Measurements from ENCODE around the gene MORN1. TPM values are rescaled to one million over a fixed set of nuclear protein-coding genes. Genes with fewer than 3 reads are reported as not detected.

Gene MORN1
- total and polyA plus RNA-seq, 9 of the 15 experiments (the other 6 are each of a cell fraction or from before 2014, with no cell fraction given): 0.24 to 9.3 (median 4.2) TPM

- H3K9ac ChIP-seq (ENCODE audit: insufficient read depth in 1 of 2, low read depth in 2 of 2, low read length in 2 of 2): no peak overlapping the region
- in situ Hi-C loops (cut with MboI): no loop called here
- POLR2A ChIA-PET: interaction anchor here (0.7 kb wide), 1 partner anchor 322 kb away, joined by 3 read pairs; no protein-coding TSS in a partner anchor
Observed at GRCh38 chr1:2334366-2334765, 57.0 kb downstream of the MORN1 start.

More at GRCh38 chr1:2334366-2334765, 57.0 kb downstream of the MORN1 start:
- DNase-seq (ENCODE audit: extremely low read depth in 1 of 4, low spot score in 3 of 4): no peak
- intact Hi-C loops (cut with micrococcal nuclease): no loop called here
- CTCF ChIA-PET (ENCODE audit: low intra/inter-chr PET ratio): no interaction called here
- H3K4me1 ChIP-seq (replicated peaks in 1 of 2; ENCODE audit: control insufficient read depth in 2 of 2, insufficient read depth in 2 of 2, low read length in 2 of 2): peaks cover 0 to 69% of the 10 kb centered on the region in 2 experiments; a peak in 2 of 5 replicates
- no peaks in the 10 kb centered on the region for H3K9me1 ChIP-seq (ENCODE audit: control insufficient read depth, insufficient read depth, low read length)
- peaks cover 36% of the 10 kb centered on the region for H4K20me1 ChIP-seq (replicated peaks; ENCODE audit: control insufficient read depth, insufficient read depth, low read length)
- WGBS (ENCODE audit: insufficient coverage, low coverage, missing lambda C conversion rate): 13% methylated on average over 21 of the region's 21 CpGs
- ATAC-seq: no peak
- no peak overlapping the region for H3K27ac ChIP-seq (ENCODE audit: extremely low read depth, low read depth, low read length)
- no peak overlapping the region for H3K4me3 ChIP-seq
- no peaks in the 10 kb centered on the region for H3K36me3 ChIP-seq (ENCODE audit: control insufficient read depth, insufficient read depth, low read length)
- H2AFZ ChIP-seq (ENCODE audit: low read depth, low read length): no peak overlapping the region
- no peak overlapping the region for H3K4me2 ChIP-seq (ENCODE audit: insufficient read depth, low read length)
- H3K79me2 ChIP-seq (ENCODE audit: control insufficient read depth, insufficient read depth, low read length): no peaks in the 10 kb centered on the region
- FAIRE-seq: no peak
- TF ChIP-seq UBTF (IDR thresholded peaks at IDR 0.05; ENCODE audit: borderline replicate concordance in 1 of 2, low read depth in 2 of 2, low read length in 2 of 2): no peak
- 0 out of 2 replicates have a peak, but pooled peaks have one; percentile 2 for TF ChIP-seq EZH2 (IDR thresholded peaks at IDR 0.05; ENCODE audit: borderline replicate concordance, low read depth, low read length)
- no TSS peak for BruUV-seq (replicated peaks)
- peaks cover 79 to 95% of the 10 kb centered on the region in 2 experiments for H3K27me3 ChIP-seq (ENCODE audit: control insufficient read depth in 2 of 2, insufficient read depth in 2 of 2, low read length in 2 of 2)
- H3K9me3 ChIP-seq (replicated peaks; ENCODE audit: control insufficient read depth, insufficient read depth, low read depth, low read length): no peaks in the 10 kb centered on the region

Measured in K562 (cell line).